Measurements from ENCODE around the gene SYPL1.

The SYPL1 gene

DNA sequence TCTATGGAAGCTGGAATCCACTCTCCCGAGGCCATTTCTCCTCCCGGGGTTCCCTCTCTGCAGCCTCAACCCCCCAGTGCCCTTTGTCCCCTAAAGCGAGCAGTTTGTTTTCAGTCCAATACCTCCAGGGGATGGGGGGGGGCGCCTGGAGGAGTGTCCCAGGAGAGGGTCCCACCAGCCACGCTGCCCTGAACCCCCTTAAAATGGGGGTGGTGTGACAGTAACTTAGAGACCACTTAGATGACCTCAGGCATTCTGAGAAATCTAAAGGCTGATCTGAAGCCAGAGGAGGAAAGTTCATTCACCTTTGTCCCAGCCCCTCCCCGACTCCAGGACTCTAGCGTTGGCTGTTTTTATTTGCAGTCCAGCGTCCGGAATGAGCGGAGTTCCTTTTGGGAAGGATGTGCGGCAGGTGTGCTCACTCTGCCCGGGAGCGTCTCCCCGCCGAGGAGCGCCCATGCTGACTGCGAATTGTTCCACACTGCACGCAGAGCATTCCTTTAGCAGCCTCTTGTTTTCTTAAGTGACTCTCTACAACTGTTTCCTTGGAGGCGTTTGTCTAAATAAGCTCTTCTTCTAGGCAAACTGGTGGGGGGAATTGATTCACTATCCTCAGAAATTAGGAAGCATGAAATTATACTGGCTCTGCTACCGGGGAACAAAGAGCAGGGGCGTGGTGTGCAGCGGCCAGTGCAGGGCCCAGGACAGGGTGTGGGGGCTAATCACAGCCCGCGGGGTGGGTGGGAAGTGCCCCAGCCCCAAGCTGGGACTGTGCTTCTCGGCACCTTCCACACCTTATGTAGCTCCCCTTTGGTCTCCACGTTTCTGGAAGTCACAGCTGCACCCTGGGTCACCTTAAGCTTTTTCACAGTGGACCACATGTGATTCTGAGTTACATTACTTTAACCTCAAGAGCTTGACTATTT lies 46.3 kb downstream of the SYPL1 start:
- peak; percentile 30 for DNase-seq (ENCODE audit: low read depth)

DNA sequence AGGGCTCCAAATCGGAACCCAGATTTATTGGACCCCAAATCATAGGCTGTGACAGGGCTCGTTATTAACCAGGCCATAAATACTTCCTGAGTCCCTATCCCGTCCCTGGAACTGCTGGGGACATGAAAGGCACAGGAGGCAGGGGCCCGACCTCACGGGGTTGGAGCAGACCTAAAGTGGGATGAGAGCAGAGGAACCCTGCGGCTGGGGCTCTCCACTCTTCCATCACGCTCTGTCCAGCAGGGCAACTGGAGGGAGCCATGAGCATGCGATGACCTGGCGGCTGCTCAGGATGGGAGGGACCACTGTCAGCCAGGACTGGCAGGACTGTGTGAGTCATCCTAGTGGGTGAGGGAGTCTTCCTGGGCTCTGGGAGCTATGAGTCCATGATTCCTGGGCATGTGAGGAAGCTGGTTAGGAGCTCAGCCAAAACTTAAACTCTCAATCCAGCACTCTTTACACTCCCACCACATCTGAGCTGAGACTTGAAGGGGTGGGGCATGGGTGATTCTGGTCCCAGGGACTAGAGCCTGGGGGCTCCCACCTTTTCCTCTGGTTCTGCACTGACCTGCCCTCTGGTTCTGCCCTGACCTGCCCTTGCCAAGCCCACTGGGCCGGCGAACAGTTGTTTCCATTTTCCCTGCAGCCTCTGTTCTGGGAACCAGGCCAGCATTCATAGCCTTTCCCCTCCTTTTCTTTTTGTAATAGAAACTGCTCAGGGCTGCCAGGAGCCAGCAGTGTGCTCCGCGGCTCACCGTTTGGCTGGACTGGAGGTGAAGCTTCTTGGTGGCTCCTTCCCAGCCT lies 47.1 kb downstream of the SYPL1 start:
- peak; percentile 98 for DNase-seq (ENCODE audit: low read depth)

DNA sequence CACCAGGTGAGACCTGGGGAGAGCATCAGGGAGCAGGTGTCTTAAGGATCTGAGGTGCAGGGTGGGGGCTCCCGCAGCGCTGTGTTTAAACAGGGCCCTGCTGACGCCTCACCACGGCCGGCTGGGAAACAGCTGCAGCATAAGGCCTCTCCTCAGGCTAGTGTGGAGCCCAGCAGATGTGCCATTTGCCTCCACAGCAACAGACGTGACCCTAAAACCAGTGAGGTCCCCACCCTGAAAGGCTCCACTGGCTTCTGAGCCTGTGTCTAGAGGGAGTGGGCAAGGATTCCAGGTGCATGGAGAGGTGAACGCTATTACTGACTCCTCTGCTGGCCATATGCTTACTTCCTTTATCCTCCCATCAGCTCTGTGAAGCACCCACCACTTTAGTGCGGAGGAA lies 47.8 kb downstream of the SYPL1 start:
- no peak for DNase-seq (ENCODE audit: low read depth)

DNA sequence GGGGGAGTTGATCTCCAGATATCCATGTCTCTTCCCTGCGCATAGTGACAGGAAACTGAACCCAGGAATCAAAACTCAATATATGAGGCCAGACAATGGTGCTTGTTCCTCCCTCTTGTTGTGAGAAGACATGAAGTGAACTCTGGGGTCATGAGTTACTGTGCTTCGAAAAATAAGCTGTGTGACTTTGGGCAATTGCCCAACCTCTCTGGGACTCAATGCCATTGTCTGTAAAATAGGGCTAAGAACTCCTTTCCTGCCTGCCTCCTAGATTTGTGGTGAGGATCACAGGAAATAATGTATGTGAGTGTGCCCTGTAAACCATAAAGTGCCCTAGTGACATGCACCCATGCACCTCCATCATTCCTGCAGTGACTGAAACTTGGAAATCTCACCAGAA lies 48.4 kb downstream of the SYPL1 start:
- no peak for DNase-seq (ENCODE audit: low read depth)

DNA sequence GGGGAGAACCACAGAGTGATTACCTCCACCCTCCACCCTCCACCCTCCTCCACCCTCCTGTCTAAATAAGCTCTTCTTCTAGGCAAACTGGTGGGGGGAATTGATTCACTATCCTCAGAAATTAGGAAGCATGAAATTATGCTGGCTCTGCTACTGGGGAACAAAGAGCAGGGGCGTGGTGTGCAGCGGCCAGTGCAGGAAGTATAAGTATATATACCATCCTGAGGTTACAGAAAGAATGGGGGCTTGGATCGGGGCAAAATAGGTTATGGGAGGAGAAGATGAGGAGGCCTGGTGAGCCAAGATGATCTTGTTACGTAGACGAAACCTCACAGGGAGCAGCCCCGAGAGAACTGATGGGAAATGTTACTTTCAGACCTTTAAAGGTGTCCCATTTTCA lies 49.1 kb downstream of the SYPL1 start:
- no peak for DNase-seq (ENCODE audit: low read depth)

DNA sequence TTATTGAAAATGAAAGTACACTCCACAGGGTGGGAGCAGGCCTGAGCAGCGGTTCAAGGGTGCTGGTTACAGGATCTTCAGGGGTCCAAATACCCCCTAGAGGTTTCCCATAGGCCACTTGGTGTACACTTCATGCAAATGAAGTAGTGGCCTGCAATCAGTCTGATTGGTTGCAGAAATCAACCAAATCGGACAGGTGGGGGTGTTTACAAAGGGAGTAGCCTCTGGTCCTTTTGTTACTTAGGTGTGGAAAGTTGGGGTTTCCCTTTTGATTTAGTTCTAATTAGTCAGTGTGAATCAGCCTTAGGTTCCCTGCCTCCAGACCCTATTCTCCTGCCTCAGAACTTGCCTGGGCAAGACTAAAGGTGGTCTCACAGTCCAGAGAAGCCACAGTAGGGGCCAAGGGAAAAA lies 49.6 kb downstream of the SYPL1 start:
- no peak for DNase-seq (ENCODE audit: low read depth)

DNA sequence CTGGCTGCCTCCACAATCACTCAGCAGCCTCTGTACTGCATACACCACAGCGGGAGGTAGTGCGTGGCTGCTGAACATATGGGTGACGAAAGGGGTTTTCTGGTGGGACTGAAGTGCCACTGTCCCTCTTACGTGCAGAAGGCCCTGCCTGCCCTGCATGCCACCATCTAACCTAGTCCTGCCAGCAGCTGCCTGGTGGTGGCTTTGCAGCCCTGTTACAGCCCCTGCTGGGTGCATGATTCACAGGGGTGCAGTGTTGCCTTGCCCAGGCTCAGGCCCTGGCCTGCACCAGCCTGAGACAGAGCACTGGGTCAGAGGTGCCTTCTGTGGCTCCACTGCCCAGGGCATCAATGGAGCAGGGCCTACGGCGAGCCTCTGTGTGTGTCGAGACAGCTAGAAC lies 50.1 kb downstream of the SYPL1 start:
- DNase-seq (ENCODE audit: low read depth), result no peak

DNA sequence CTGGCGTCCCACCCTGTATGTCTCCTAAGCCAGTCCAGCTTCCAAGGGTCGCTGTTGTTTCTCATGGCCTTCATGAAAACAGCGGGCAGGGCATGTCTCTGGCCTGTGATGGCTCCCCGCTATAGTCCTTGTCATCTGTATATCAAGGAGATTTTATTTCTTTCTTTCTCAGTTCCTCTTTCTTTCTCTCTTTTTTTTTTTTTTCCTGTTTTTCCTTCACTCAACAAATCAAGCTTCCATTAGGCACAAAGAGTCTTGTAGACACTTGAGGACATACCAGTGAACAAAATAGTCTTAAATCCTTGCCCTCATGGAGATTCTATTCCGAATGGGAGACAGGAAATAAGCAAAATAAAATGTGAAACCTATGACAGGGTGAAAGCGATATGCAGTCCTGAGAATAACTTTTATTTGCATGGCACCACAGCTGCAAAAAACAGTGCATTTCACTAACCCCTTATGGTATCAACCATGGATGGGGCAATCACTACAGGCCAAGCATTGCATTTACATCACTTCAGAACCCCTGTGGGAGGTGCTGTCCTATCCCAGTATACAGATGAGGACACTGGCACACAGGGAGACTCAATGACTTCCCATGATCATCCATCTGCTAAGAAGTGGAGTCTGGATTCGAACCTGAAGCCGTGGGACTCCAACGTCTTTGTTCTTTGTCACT lies 50.7 kb downstream of the SYPL1 start:
- DNase-seq (ENCODE audit: low read depth), result no peak

DNA sequence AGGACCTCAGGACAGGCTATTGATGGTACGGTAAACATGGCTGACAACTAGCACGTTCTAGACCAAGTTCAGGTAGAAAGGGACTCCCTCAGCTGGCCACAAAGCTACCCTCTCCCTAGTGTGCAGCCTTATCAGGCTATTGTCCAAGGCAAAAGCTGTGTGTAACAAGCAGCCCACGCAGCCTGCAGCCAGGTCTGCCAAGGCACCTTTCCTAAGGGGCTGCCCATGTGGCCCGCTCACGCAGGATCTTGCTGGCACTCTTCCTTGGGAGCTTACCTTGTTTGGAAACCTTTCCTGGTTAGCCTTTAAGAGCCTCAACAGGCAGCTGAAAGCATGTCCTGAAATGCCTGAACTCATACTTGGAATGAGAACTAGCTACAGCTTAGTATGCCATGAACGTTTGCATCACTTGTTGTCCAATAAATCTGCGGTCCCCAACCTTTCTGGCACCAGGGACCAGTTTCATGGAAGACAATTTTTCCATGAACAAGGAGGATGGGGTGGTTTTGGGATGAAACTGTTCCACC lies 51.7 kb downstream of the SYPL1 start:
- DNase-seq (ENCODE audit: low read depth), result no peak

DNA sequence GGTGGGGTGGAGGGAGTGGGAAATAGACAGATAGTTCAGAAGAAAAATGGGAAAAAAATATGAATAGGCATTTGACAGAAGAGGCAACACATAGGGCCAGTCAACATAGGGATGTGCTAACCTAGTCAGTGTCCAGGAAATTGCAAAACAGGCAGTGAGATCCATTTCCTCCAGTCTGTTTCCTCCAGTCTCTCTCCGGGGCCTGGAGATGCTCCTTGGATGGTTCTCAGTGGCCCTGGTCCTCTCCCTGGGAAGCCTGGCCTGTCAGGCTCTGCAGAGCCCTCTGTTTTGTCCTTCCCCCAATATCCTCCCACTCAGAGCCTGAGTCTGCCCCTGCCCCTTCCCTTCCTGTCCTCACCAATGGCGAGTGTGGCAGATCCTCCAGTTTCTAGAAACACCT lies 52.6 kb downstream of the SYPL1 start:
- DNase-seq (ENCODE audit: low read depth), result no peak

DNA sequence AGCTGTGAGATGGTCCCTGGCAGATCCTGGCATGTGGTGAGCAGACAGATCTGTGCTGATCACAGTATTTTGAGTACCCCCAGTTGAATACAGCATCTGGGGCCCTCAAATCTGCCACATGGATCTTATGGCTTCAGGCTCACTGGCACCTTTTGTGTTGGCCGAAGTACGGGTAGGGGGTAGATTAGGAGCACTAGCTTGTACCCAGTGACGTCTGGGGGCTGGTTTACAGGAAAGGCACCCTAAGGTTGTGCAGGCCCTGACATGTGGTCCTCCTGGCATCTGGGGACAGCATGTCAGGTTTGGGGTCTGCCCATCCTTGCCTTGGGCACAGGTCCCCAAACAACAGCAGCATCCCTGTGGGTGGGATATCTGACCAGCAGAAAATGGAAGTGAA lies 53.2 kb downstream of the SYPL1 start:
- DNase-seq (ENCODE audit: low read depth), result no peak

DNA sequence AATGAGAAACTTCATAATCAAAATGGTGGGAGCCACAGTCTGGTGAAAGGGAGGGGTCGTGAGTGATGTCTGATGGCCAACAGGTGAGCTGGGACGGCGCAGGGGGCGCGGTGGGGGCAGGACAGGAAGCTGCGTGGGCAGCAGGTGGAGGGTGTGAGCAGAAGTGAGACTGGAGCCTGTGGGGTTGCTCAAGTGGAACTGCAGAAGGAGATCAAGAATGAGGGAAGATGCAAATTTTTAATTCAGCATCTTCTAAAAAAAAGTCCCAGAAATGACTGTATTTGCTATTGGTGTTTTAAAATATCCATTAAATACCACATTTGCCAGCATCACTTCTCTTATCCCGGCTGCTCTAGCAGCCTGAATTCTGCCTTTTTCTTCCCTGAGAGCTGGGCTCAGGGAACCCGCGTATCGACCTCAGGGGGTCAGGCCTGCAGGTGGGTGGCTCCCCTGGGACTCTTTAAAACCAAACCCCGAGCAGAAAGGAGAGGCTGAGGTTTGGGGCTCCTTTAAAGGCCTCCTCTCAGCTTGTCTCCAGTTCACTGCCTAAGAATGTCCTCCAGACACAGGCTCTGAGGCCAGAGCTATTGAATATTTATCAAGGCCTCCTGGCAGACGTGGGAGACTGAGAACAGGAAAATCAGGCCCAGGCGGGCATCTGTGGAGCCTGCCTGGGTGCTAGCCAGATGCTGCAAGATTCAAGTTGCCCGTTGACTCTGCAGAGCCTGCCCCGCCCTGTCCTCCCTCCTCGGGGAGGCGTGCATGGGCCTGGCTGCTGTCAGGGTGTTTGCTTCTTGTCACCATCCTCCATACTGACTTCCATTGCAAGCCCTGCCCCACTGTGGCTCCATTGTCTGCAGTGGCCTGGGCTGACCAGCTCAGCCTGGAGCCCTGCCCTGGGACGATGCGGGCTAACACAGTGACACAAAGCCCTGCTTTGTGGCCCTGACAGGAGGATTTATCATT lies 53.9 kb downstream of the SYPL1 start:
- DNase-seq (ENCODE audit: low read depth), result no peak

DNA sequence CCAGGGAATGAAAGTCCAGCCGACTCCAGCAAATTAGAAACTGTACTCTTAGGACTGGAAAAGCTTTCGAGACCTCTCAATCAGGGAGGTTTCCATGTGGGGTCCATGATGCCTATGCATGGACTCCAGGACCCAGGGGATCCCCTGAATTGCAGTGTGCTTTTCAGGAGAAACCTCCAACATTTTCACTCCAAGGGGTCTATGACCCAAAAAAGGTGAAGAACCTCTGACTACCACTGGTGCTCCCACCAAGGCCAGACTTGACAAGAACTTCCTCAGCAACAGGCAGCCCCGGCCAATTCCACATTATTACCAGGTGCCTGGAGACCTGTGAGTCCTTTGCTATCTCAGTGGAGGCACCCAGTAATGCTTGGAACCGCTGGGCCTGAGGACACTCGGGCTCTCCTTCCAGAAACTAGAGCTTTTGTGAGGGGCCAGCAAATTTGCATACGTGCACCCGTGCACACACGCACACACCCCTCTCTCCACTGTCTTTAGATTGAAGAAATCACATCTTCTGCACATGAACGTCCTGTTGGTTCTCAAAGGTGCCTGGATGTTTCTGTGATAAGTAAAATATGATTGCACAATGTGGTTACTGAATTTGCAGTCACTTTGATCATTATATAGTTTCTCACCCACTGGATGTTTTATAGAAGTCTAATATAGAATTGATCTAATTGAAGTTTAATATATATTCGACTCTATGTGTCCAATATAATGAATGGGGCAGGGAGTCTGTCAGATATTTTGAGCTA lies 54.7 kb downstream of the SYPL1 start:
- no peak for DNase-seq (ENCODE audit: low read depth)

DNA sequence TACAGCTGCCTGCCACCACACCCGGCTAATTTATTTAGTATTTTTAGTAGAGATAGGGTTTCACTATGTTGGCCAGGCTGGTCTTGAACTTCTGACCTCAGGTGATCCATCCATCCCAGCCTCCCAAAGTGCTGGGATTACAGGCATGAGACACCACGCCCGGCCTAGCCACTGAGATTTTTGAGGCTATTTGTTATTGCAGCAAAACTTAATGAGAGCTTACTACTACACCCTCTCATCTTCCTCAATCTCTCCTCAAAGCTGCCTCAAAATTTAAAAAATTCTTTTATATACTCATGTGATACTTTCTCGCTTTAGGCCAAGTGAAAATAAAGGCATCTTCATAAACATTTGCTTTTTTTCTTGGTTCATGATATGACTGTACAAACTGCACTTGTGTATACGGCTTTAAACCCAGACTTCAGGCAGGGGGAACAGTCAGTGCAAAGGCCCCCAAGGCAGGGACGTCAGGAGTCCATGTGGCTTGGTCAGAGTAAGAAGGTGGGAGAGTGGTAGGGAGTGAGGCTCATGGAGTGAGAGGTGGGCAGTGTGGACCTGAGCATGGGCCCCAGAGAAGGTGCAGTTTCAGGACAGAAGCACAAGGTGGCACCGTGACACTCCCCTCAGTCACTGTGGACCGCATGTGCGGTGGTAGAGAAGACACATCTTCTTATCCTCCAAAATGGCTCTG lies 55.5 kb downstream of the SYPL1 start:
- DNase-seq (ENCODE audit: low read depth), result peak; percentile 77

DNA sequence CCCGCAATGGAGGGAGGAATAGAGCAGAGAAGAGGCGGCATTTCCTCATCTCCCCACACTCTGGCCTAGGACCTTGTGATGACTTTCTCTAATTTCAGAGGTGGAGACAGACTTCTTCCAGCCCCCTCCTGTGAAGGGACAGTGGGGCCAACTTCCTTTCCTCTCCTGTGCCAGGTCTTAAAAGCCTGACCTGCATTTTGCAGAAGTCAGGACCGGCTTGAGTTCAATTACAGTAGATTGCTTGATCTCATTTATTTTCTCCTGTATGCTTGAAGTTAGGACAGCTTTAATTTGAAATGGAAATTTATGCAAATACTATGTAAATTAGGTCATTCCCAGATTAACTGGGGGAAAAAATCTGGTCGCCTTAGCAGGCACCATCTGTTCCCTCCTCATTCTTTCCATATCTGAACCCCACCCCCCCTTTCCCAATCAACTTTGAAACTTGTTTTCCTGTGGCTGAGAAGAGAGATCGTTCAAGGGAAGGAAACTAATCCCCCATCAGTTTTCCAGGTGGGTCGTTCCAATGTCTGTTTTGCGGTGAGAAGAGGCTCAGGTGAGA lies 57.1 kb downstream of the SYPL1 start:
- DNase-seq (ENCODE audit: low read depth), result no peak

DNA sequence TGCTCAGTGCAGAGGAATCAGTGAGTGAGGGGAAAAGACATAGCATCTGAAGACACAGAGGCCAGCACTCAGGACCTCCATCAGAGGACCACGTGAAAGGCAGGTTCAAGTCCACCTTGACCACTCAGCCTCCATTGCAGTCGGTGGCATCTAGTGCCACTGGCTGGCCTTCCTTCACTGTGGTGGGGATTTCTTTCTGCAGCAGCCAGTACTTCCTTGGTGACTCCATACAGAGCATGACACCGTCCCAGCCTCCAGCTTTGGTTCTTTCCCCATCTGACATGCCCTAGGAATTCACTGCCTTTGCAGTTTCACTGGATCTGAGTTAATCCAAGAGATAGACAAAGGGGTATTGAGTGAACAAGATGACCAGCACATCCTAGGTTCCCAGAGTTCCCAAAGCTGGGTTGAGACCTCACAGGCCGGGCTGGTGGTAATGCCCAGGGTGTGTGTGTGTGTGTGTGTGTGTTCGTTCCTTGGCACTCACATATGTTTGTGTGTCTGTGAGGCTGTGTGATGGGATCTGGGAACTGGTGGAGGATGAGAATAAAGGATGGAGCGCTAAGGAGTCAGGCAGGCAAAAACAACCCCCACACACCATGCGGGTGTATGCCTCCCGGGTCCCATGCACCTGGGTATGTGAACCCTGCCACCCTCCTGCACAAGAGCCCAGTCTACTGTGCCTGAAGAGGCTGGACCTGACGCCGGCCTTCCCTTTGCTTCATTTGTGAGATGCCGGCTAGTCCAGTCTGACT lies 57.8 kb downstream of the SYPL1 start:
- no peak for DNase-seq (ENCODE audit: low read depth)

DNA sequence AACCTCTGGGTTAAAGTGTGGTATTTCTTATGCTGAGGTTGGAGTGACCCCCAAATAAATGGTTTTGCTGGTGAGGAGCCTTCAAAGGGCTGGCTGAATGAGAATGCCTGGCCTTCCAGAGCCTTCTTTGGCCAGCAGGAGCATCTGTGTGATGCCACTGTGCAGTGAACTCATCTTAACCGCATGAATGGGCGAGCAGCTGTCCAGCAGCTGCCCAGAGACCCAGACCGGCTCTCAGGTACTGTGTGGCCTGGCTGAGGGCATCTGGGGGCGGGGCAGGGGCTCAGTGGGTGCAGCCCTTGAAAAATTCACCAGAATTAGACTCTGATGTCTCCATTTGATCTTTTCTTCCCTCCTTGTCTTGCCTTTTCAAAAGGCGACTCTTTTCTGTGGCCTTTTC lies 59.0 kb downstream of the SYPL1 start:
- peak; percentile 15 for DNase-seq (ENCODE audit: low read depth)

DNA sequence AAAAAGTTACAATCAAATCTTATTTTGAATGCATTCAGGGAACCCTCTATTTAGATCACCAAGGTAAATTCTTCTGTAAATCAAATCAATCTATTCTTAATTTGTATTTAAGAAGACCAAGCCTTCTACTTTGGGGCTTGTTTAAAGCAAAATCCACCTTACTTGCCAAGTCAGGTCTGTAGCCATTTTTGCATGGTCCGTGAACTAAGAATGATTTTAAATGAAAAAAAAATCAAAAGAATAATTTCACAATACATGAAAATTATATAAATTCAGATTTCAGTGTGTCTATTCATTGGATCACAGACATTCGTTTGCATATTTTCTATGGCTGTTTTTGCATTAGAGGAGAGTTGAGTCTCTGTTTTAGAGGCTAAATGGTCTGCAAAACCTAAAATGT lies 59.4 kb downstream of the SYPL1 start:
- DNase-seq (ENCODE audit: low read depth), result no peak

DNA sequence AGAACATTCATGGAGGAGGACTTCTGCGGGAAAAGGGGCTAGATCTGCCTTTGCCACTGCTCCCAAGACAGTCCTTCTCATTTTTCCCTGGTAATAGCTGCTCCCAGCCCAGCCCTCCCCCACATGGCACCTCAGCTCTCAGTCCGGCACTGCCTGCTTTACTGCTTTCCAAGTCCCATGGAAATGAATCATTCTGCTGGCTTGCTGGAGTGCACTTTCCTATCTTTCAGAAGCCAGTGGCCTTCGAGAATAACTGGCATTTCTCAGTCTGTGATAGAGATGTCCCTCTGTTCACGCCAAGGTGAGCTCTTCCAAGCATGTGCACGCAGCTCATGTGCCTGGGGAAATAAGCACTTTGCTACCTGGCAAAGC lies 61.4 kb downstream of the SYPL1 start:
- peak; percentile 82 for DNase-seq (ENCODE audit: low read depth)
